Measurements from ENCODE around the gene TRIM54.

The TRIM54 gene

GRCh38 chr2:27356382-27357181 lies 74.4 kb downstream of the TRIM54 start, which contains the start of gene GTF3C2:
Gene GTF3C2, minus strand, starts transcription at chr2:27356764. Its CDS starts 13,210 bp downstream, at chr2:27343554.
- DNase-seq (ENCODE audit: low spot score): peak; percentile 100
